Measurements from ENCODE around the gene DYNLL2.
"Not testable (repeated sequence)": the region's sequence is repeated elsewhere in the genome, so short reads cannot be mapped to it uniquely, and the experiment has no call there.

Gene DYNLL2

DNA sequence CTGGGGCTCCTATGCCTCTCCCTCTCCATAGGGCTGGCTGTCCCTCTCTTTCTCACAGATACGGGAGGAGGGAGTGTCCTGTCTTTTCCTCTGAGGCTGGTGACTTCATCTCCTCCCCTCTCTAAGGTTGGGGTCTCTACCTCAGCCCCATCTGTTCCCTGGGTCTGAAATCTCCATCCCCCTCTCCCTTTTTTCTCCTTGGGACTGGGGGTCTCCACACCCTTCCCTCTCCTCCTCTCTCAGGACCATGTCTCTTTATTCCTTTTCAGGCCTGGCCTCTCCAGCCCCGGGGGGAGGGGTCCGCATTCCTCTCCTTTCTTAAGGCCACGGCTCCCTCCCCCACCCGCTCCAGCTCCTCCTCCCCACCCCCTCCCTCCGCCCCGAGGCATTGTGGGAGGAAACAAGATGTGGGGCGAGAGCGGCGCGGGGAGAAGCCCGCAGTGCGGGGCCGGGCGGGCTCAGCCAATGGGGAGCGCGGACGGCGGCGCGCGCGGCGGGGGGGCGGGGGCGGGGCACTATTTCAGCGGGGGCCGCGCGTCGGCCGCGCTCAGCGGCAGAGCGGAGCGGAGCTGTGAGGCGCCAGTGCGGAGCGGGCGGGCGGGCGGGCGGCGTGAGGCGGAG lies at the start of gene DYNLL2:
DYNLL2 (plus strand) TSS at position 550 of the 621 bp plus-strand sequence. CDS start 3,672 bp downstream, outside the sequence.
- DNase-seq: peak; percentile 95

DNA sequence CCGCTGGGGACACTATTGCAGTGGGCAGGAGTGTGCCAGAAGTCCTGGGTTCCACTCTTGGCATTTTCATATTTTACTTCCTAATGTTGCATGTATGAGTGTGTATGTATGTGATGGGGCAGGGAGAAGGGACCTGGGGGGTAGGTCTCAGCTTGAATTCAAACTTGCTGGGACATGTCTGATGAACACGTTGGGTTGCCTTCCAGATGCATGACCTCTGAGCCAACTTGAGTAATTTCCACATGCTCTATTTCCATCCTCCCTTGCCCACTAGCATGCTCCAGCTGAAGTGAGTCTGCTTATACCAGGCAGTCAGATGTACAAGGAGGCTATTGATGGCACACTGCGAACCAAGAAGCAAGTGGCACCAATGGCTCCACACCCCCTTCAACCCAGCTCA lies 43.2 kb upstream of the DYNLL2 start:
- DNase-seq: no peak

DNA sequence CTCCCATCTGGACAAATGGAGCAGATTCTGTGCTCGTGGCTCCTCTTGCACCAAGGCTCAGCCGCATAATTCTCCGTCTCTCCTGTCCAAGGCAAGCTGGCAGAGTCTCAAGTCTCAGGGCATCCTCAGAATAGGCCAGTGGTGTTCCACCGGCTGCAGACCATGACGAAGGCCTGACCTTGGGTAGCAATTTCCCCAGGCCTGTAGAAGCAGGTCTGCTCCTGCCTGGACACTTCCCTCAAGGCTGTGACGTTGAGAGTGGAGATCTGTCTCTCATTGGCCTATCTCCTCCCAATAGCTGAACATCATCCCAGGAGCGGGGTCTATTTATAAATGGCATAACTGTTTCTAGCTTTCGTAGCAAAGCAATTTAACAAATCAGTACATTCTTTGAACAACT lies 42.8 kb upstream of the DYNLL2 start:
- DNase-seq: no peak

DNA sequence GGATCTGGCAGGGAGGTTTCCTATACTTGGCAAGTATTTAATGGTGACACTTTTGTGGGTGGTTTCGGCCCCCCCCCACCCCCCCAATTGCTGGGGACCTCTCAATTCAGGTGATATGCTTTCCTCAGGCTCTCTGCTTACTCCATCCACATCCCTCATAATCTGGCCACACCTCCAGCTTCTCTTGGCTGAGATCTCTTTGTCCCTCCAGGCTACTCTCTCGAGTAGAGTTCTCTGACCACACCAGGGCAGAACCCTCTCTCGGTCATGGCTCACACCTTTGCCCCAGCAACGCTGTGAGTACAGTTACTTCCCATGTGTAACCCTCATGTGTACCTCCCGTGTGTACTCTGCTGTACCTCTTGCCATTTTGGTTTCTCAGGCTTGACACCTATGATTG lies 42.1 kb upstream of the DYNLL2 start:
- no peak for DNase-seq

DNA sequence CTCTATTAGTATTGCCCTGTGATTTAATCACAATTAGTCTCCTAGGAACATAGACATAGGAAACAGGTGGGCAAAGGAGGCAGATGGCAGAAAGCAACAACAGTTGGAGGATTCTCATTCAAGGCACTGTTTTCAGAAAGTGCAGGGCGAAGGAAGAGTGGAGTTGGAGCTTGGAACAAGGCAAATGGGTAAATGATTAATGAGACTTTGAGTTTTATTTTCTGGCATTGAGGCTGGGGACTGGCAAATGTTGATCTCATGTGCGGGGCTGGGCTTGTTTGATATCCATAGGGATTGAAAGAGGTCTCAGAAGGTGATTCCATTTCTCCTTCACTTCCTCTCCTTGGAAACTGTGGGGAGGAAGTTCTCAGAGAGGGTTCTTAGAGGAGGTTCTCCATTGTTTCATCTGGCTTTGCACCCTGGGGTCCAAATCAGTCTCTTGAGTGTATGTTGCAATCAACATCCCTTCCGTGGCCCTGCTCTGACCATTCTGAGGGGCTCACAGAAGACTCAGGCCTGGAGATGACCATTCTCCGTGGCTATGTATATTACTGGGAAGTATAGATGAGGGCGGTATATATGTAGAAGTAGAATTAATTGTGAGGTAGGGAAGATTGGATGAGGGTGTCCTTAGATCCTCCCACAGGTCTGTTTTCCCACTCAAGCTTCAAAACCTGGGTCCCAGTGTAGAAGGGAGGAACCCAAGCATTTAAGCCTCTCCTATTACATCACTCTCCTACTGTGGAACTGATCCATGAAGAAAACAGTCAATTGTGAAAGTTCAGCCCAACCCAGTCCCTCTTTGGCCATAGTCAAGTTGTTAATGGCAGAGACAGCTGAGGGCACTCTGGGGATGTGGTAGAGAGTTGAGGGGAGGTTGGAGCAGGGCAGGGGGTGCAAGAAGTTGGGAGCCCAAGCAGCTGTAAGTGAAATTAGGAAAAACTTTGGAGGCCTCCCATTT lies 39.7 kb upstream of the DYNLL2 start:
- no peak for DNase-seq

DNA sequence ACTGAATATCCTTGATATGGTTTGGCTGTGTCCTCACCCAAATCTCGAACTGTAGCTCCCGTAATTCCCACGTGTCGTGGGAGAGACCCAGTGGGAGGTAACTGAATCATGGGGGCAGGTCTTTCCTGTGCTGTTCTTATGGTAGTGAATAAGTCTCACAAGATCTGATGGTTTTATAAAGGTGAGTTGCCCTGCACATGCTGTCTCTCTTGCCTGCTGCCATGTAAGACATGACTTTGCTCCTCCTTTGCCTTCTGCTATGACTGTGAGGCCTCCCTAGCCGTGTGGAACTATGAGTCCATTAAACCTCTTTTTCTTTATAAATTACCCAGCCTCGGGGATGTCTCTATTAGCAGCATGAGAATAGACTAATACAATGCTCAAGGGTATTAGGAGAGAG lies 39.0 kb upstream of the DYNLL2 start:
- not testable (repeated sequence) for DNase-seq

DNA sequence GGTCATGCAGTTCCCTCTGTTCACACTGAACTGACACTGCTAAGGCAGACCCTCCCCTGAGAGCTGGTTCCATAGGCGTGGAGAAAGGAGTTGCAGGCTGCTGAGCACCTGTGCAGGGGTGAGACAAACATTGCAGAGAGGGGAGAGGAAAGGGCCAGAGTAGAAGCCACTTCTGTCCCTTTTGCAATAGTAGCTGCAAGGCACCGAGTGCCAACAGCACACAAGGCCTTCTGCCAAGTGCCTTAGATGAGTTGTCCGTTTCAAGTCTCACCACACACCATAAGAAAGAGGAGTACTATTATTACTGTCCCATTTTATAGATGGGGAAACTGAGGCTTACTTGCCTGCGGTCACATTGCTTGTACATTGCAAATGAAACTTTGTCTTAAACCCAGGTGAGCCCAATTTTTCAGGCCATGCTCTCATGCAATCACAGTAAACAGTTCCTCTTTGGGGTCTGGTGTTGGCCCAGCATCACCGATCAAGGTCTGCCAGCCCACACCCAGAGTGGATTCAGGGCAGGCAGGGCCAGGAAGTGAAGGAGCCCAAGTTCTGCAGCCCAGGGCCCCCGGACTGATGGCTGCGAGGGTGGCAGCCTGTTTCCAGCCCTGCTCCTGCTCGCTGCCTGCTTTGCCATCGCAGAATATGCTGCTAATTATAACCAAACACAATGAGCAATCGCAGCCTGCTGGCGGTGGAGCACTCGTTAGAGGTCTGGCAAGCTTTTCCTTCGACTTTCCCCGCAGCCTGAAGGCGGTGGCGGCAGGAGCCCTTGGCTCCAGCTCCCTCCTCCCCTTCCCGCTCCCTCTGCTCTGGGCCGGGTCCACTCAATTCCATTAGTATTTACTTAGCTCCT lies 36.8 kb upstream of the DYNLL2 start:
- no peak for DNase-seq

DNA sequence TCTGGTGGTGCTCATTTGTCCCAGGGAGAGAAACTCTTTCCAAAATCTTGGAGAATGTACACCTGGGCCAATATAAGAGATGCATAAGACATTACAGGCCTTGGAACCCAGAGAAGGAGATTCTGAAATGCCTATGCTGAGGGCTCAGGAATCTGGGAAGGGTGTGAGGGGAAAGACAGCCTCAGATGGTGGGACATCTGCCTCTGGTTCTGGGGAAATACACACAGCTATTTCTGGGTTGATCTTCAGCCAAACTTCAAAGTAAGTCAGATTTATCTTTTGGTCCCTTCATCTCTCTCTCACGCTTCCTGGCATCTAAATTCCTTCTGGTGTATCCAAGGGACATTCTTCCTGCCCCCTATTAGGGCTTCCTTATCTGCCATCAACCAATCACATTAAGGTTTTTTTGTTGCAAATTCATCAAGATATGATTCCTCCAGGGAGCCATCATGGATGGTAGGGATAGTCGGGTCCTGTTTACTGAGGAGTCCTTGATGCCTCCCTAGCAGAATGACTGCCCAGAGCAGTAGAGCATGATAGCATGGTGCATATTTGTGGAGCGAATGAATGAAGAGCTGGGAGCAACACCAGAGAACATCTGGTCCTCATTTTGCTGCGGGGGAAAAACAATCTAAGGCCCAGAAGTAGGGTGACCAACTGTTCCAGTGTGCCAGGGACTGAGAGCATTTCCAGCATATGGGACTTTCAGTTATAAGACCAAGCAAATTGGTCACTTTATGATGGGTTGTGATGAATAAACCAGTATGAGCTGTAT lies 35.7 kb upstream of the DYNLL2 start:
- no peak for DNase-seq

DNA sequence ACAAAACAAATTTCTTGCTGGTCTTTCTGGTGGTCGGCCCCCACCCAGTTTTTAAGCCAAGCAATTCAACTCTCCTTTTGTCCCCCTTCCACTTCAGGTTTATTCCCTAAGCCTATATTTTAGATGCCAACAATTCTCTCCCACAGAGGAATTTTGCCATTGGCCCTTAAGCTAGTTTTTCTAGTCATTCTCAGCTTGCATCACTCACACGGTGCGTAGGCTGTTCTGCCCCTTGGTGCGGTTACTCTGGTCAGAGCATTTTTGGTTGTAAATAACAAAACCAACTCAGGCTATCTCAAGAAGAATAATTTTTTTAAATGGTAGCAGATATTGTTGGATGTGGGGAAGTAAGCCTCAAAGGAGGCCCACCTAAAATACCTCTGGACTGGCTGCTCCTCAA lies 33.7 kb upstream of the DYNLL2 start:
- DNase-seq: no peak

DNA sequence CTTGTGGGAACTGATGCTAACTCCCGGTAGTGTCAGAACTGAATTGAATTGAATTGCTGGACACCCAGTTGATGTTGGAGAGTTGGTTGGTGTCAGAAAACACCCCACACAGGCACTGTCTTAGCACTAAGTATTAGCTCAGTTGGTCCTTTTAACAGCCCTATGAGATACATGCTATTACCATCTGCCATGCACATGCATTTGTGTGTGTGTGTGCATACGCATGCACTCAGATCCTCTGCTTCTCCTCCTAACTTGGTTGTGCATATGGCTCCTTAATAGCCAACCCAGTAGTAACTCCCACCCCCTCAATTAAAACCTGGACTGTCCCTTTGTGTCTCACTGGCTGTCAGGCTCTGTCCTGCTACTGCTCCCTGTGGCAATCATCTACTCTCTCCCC lies 32.3 kb upstream of the DYNLL2 start:
- DNase-seq: no peak

DNA sequence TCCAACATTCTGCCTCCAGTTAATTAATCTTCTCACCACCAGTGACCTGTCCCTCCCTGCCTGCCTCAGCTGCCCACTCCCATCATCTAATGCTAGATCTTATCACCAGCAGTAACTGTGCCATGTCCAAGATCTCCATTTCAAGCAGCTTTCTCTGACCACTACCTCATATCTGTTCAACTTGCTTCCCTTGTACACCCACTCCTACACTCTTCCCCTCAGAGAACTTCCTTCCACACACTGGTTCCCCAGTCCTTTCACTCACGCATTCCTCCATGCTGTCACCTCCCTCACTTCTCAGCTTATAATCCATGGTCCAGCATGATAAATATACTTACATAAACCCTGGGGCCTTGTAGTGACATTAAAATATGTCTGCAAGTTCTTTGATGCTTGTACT lies 31.8 kb upstream of the DYNLL2 start:
- DNase-seq: no peak

DNA sequence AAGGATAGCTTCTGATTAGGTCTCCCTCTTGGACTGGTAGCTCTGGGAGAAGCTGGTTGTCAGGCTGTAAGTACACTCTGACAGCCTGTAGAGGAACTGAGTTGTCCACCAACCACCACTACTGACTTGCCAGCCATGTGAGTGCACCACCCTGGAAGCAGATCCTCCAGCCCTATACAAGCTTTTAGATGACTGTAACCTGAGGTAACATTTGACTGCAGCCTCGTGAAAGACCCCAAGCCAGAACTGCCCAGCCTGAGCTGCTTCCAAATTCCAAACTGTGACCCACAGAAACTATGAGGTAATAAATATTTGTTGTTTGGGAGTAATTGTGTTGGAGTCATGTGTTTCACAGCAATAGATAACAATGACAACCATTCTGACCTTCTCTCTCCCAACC lies 30.8 kb upstream of the DYNLL2 start:
- no peak for DNase-seq

DNA sequence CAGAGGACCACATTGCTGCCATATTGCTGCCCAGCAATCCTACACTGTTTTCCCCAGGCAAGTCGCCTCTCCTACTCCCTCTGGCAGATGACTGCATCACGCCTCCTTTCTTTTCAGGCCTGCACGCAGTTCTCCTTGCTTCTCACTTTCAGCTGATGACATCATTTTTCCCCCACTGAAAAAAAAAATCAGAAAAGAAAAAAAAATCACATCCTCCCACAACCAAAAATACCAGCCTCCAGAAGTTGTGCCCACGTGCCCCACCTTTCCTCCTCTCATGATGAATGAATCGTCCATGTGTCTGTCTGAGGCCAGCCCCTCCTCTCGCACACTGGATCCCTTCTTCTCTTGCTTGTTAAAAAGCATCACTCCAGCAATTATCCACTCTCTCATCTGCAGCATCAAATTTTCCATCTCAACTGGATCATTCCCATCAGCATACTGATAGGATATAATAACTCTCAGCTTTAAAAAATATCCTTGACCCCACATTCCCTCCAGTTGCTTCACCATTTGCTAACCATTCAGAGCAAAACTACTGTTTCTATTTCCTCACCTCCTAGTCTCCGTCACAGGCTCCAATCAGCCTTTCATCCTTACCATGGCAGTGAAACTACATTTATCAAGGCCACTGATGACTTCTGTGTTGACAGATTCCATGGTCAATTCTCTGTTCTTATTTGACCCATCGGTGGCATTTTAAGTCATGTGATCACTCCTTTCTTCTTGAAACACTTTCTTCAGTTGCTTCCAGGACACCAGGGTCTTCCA lies 30.1 kb upstream of the DYNLL2 start:
- peak; percentile 37 for DNase-seq

DNA sequence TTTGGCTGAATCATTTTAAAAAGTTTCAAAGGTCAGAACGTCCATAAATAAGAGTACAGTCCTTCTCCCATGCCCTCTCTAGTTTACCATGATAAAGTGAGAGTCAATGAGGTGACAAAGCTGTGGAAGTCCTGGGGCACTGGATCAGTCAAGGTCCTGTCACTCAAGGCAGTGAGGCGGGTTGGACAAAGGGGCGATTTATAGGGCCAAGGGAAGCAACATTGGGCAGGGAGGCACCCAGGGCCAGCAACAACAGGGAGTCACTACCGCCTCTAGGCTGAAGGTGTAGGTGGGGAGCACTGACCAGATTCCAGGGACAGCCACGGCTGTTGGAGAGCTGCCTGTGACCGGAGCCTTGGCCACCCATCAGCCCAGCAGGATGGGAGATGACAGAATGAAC lies 28.6 kb upstream of the DYNLL2 start:
- DNase-seq: no peak

DNA sequence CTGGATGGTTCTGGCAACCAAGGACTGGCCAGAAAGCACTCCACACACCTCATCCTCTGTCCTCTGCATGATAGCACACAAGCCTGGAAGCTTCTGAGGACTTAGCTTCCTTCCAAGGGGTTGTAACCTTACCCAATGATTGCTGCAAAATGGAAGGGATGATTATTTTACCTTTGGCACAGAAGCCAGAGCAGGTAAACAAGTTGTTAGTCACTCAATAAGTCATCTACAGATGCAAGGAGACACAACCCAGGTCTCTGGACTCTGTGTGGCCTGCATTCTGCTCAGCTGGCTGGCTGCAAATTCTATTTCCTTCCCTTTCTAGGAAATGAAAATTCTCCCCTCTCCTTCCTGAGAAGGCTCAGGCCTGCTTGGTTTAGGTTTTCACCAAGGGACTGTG lies 26.7 kb upstream of the DYNLL2 start:
- DNase-seq: no peak

DNA sequence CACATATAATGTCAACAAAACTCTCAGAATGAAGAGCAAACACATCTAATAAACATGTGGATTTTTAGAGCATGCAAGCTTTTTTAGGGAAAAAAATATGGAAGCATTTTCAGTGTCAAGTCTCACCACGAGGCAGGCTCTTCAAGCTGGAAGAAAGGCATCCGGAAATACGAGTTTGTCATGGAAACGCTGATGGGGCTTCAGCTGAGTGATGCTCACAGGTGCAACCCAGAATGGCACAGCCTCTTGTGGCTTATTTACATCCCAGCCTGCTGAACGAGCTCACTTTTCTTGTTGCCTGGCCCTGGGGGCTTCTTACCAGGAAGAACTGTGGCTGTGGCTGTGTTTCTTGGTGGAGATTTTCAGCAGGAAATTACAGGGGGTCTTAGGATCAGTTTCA lies 24.1 kb upstream of the DYNLL2 start:
- no peak for DNase-seq

DNA sequence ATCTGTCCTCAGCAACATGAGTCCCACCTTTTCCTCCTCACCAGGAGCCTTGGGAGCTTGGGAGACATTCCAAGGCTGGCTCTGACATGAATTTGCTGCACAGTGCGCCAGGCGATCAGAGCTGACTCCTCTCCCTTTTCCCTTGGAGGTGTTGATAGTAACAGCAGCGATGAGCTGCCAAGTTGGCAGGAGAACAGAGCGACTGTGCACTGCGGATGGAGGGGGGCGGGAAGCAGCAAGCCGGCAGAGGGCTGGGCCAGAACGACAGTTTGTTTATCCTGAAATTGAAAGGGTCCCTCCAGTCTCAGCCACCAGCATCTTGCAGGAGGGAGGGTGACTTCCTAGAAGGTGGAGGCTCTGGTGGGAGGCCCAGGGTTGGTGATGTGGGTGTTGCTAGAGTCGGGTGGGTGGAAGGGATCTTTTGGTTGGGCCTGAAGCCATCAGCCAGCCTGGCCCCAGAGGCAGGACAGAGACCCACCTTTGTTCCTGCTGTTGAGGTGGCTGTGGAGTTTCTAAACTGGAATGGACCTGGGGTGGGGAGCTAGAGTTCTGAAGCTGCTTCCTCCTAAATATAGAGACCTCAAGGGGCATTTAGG lies 22.5 kb upstream of the DYNLL2 start:
- DNase-seq: no peak

DNA sequence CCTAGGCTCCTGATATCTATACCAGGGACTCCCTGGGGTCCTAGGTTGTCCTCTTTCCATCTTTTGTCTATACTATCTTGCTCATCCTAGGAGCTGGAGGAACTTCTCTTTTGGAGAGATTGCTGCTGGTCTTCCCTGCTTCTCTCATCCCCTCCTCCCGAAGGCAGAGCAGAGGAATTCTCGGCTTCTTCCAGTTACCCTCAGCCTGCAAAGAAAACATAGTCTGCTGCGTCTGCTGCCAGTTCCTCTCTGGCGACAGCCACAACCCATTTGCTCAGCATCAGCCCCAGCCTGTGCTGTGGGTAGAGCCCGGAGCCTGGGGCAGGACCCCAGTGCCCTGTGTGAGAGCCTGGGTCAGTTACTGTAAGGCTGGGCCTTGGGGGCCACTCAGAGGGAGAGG lies 21.5 kb upstream of the DYNLL2 start:
- DNase-seq: no peak

DNA sequence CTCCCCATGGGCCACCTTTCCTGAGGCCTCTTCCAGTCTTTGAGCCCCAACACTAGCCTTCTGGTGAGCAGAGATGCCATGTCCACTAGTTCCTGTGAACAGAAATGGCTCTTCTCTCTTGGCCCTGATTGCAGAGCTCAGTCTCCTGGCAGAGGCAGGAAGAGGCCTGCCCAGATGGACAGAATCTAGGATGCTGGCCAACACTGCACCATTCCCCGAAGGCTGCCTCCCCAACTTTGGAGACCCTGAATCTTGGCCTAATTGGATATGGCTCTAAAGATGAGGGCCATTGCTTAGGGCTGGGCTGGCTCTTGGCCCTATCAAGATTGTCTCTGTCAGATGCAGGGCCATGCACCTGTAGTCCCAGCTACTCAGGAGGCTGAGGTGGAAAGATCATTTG lies 18.0 kb upstream of the DYNLL2 start:
- no peak for DNase-seq

DNA sequence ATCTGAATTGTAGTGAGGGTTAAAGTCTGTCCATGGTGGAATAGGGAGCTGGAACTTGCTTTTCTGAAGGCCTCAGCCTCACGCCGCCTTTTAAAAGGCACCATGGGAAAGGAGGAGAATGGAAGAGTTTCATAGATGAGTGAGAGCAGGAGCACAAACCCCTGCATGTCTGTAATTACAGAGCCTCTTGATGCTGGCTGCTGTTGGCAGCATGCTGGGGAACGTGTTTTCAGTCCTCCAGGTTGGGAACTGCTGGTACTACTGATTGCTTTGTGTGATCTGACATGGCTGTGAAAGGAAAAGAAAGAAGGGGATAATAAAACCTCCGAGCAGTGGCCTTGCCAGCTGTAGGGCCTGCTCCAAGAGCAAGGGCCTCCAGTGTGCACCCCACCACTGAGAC lies 16.8 kb upstream of the DYNLL2 start:
- no peak for DNase-seq

DNA sequence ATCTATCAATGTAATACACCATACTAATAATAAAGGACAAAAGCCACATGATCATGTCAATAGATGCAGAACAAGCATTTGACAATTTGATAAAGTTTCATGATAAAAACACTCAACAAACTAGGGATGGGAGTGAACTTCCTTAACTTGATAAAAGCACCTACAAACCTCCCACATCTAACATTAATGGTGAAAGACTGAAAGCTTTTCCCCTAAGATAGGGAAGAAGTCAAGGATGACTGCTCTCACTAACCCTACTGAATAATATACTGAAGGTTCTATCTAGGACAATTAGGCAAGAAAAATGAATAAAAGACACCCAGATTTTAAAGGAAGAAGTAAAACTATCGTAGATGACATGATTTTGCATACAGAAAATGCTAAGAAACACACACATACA lies 10.4 kb upstream of the DYNLL2 start:
- no peak for DNase-seq
